HT-29 (cell line): ENCODE measurements around the gene XPNPEP1. TPM values are rescaled to one million over a fixed set of nuclear protein-coding genes. Genes with fewer than 3 reads are reported as not detected.

Experiments used
- DNase-seq: peaks from one replicate; pipeline ENCODE4 v3.0.0-alpha.2; 2015; ENCODE audit warnings: low spot score
- total RNA-seq: library from RNA; depleted of rRNA; stranded (reverse); fragments of >200 nt; shearing (Covaris generic); gene quantifications from 2 replicates; pipeline ENCODE4 v1.2.3, GENCODE V29; 2014

Gene XPNPEP1
- total RNA-seq, 1 experiment from 2014 or later: 192 TPM

- no peak for DNase-seq
Measured at GRCh38 chr10:109895095-109895818, 28.1 kb downstream of the XPNPEP1 start.

- no peak for DNase-seq
Measured at GRCh38 chr10:109894516-109894915, 28.8 kb downstream of the XPNPEP1 start.

- DNase-seq: no peak
Measured at GRCh38 chr10:109893386-109893785, 29.9 kb downstream of the XPNPEP1 start.

- DNase-seq: no peak
Measured at GRCh38 chr10:109892931-109893330, 30.4 kb downstream of the XPNPEP1 start.

- DNase-seq: no peak
Measured at GRCh38 chr10:109892117-109892516, 31.2 kb downstream of the XPNPEP1 start.

- no peak for DNase-seq
Measured at GRCh38 chr10:109891105-109891504, 32.2 kb downstream of the XPNPEP1 start.

- DNase-seq: no peak
Measured at GRCh38 chr10:109889867-109890266, 33.4 kb downstream of the XPNPEP1 start.

- DNase-seq: no peak
Measured at GRCh38 chr10:109887776-109888175, 35.5 kb downstream of the XPNPEP1 start.

- DNase-seq: no peak
Measured at GRCh38 chr10:109887243-109887642, 36.1 kb downstream of the XPNPEP1 start.

GRCh38 chr10:109886781-109887140 is 36.5 kb downstream of the XPNPEP1 start:
- no peak for DNase-seq

- DNase-seq: no peak
Measured at GRCh38 chr10:109886037-109886780, 37.1 kb downstream of the XPNPEP1 start.

GRCh38 chr10:109883859-109884771 is 39.2 kb downstream of the XPNPEP1 start:
- DNase-seq: peak; percentile 92

- no peak for DNase-seq
Measured at GRCh38 chr10:109882251-109883057, 40.9 kb downstream of the XPNPEP1 start.

- no peak for DNase-seq
Measured at GRCh38 chr10:109881769-109882057, 41.6 kb downstream of the XPNPEP1 start.

GRCh38 chr10:109880886-109881768 is 42.2 kb downstream of the XPNPEP1 start:
- no peak for DNase-seq

GRCh38 chr10:109877546-109877945 is 45.8 kb downstream of the XPNPEP1 start:
- DNase-seq: no peak

- DNase-seq: no peak
Measured at GRCh38 chr10:109875828-109876821, 47.2 kb downstream of the XPNPEP1 start.

GRCh38 chr10:109875151-109875568 is 48.2 kb downstream of the XPNPEP1 start:
- no peak for DNase-seq

GRCh38 chr10:109871476-109871875 is 51.8 kb downstream of the XPNPEP1 start:
- no peak for DNase-seq
